DMS53 treated with DMSO at 0.1 percent for 48 hours (cell line): ENCODE results near the gene BTBD2.

Experiments
- DNase-seq: peaks from one replicate; lab custom pipeline; 2025; ENCODE audit not compliant: unreplicated experiment; lab: John Stamatoyannopoulos, UW

The BTBD2 gene

GRCh38 chr19:1987197-1988187, 28.0 kb downstream of the BTBD2 start:
- no peak for DNase-seq

- no peak for DNase-seq
These were observed 29.0 kb downstream of the BTBD2 start for GRCh38 chr19:1986357-1987162.

GRCh38 chr19:1985588-1986356, 29.7 kb downstream of the BTBD2 start:
- DNase-seq = no peak

GRCh38 chr19:1984357-1984756, 31.2 kb downstream of the BTBD2 start:
- no peak for DNase-seq

- DNase-seq = no peak
These were observed 34.3 kb downstream of the BTBD2 start for GRCh38 chr19:1981253-1981652.

- no peak for DNase-seq
These were observed 34.7 kb downstream of the BTBD2 start for GRCh38 chr19:1980809-1981181.

GRCh38 chr19:1980091-1980808, 35.3 kb downstream of the BTBD2 start:
- no peak for DNase-seq

GRCh38 chr19:1979642-1980041, 35.9 kb downstream of the BTBD2 start:
- no peak for DNase-seq

GRCh38 chr19:1979017-1979416, 36.5 kb downstream of the BTBD2 start:
- no peak for DNase-seq

- no peak for DNase-seq
These were observed 37.1 kb downstream of the BTBD2 start for GRCh38 chr19:1978346-1978894.

- no peak for DNase-seq
These were observed 38.4 kb downstream of the BTBD2 start for GRCh38 chr19:1977120-1977519.

- DNase-seq = no peak
These were observed 40.4 kb downstream of the BTBD2 start for GRCh38 chr19:1975162-1975480.

GRCh38 chr19:1974381-1975161, 40.9 kb downstream of the BTBD2 start:
- no peak for DNase-seq

- DNase-seq = no peak
These were observed 44.6 kb downstream of the BTBD2 start for GRCh38 chr19:1970806-1971502.

GRCh38 chr19:1970003-1970805, 45.3 kb downstream of the BTBD2 start:
- no peak for DNase-seq

GRCh38 chr19:1969176-1970002, 46.1 kb downstream of the BTBD2 start:
- no peak for DNase-seq
